IMR-90 (cell line): Measurements from ENCODE around the gene RAPGEF1. TPM values are rescaled to one million over a fixed set of nuclear protein-coding genes. Genes with fewer than 3 reads are reported as not detected.
A peak's percentile ranks its signal among the peaks of the same experiment; 100 is the strongest.

Experiments used
- ATAC-seq: fragments of 200-7000 bp; cut with Tn5 transposase; 2 replicates; pipeline ENCODE4 v1.9.1; 2020; ENCODE audit warnings: low read depth, mild to moderate bottlenecking, moderate library complexity
- BruUV-seq: library from RNA; stranded (reverse); fragments of 400-500 nt; replicated peaks from 2 replicates; lab custom pipeline; 2021; lab: Mats Ljungman, UMichigan
- CTCF ChIA-PET: fragments of 300-600 bp; formaldehyde crosslinking; extraction: SDS; loops from one replicate; lab custom pipeline; 2021; ENCODE audit warnings: antibody characterized with exemption; lab: Yijun Ruan, JAX
- POLR2A ChIA-PET: fragments of 300-600 bp; sonication (Branson Sonifier 250); formaldehyde crosslinking; loops from one replicate; lab custom pipeline; 2022; ENCODE audit warnings: antibody characterized with exemption; ENCODE audit not compliant: unreplicated experiment; lab: Charles Lee
- DNase-seq: peaks from one replicate; pipeline ENCODE4 v3.0.0; 2013
- H2AFZ ChIP-seq: replicated peaks from 2 replicates; pipeline ENCODE3; 2013; ENCODE audit warnings: low read length, mild to moderate bottlenecking; ENCODE audit not compliant: poor library complexity
- H2AK5ac ChIP-seq: 2 replicates; pipeline ENCODE4 v1.6.1; 2013; ENCODE audit warnings: low read depth, low read length, inconsistent platforms
- H2AK9ac ChIP-seq: replicated peaks from 2 replicates; pipeline ENCODE3; 2013; ENCODE audit warnings: mild to moderate bottlenecking, low read depth, low read length, moderate library complexity; ENCODE audit not compliant: poor library complexity
- H2BK120ac ChIP-seq: 2 replicates; pipeline ENCODE4 v1.6.1; 2013; ENCODE audit warnings: low read depth, low read length, inconsistent platforms
- H2BK15ac ChIP-seq: 3 replicates; pipeline ENCODE4 v1.6.1; 2013; ENCODE audit warnings: low read depth, low read length, inconsistent platforms
- H2BK20ac ChIP-seq: 2 replicates; pipeline ENCODE4 v1.6.1; 2013; ENCODE audit warnings: low read depth, mild to moderate bottlenecking, inconsistent platforms, low read length, moderate library complexity
- H2BK5ac ChIP-seq: 2 replicates; pipeline ENCODE4 v1.6.1; 2013; ENCODE audit warnings: mild to moderate bottlenecking, low read depth, low read length, inconsistent platforms; ENCODE audit not compliant: poor library complexity, severe bottlenecking
- H3K14ac ChIP-seq: replicated peaks from 2 replicates; pipeline ENCODE4 v1.6.1; 2013; ENCODE audit warnings: low read depth, low read length, inconsistent platforms
- H3K18ac ChIP-seq: 2 replicates; pipeline ENCODE4 v1.6.1; 2013; ENCODE audit warnings: low read depth, low read length, control low read depth
- H3K23ac ChIP-seq: 2 replicates; pipeline ENCODE4 v1.6.1; 2013; ENCODE audit warnings: low read depth, low read length, inconsistent platforms
- H3K27ac ChIP-seq: 2 replicates; pipeline ENCODE4 v1.5.1; 2013; ENCODE audit warnings: mild to moderate bottlenecking, control low read depth, low read length; ENCODE audit not compliant: insufficient read depth
- H3K27me3 ChIP-seq: 2 replicates; pipeline ENCODE4 v1.6.1; 2013; ENCODE audit warnings: low read length; ENCODE audit not compliant: control insufficient read depth, insufficient read depth
- H3K36me3 ChIP-seq: 2 replicates; pipeline ENCODE4 v1.6.1; 2013; ENCODE audit warnings: low read length, mixed read lengths; ENCODE audit not compliant: control insufficient read depth, insufficient read depth
- H3K4ac ChIP-seq: 2 replicates; pipeline ENCODE4 v1.6.1; 2013; ENCODE audit warnings: low read depth, low read length, inconsistent platforms
- H3K4me1 ChIP-seq: 2 replicates; pipeline ENCODE4 v1.6.1; 2013; ENCODE audit warnings: low read length, mixed read lengths; ENCODE audit not compliant: control insufficient read depth, insufficient read depth
- H3K4me2 ChIP-seq: 2 replicates; pipeline ENCODE4 v1.6.1; 2013; ENCODE audit warnings: low read depth, mild to moderate bottlenecking, control low read depth, low read length, moderate library complexity
- H3K4me3 ChIP-seq: 2 replicates; pipeline ENCODE4 v1.5.1; 2013; ENCODE audit warnings: low read depth, mild to moderate bottlenecking, control low read depth, low read length, moderate library complexity; ENCODE audit not compliant: insufficient read depth
- H3K56ac ChIP-seq: 2 replicates; pipeline ENCODE4 v1.6.1; 2013; ENCODE audit warnings: low read length, inconsistent platforms; ENCODE audit not compliant: insufficient read depth; ENCODE audit errors: extremely low read depth
- H3K79me1 ChIP-seq, 2 experiments: 2 replicates each; pipeline ENCODE4 v1.6.1; 2013; ENCODE audit warnings: low read length in 2 of 2, inconsistent platforms in 1 of 2, low read depth in 1 of 2
- H3K9ac ChIP-seq: 2 replicates; pipeline ENCODE4 v1.6.1; 2013; ENCODE audit warnings: low read depth, low read length, control low read depth
- H3K9me1 ChIP-seq: 2 replicates; pipeline ENCODE4 v1.6.1; 2013; ENCODE audit warnings: low read length, inconsistent platforms; ENCODE audit not compliant: insufficient read depth
- H3K9me3 ChIP-seq: 2 replicates; pipeline ENCODE4 v1.6.1; 2013; ENCODE audit warnings: low read length; ENCODE audit not compliant: control insufficient read depth, insufficient read depth
- H4K20me1 ChIP-seq: 2 replicates; pipeline ENCODE4 v1.6.1; 2013; ENCODE audit warnings: low read length, inconsistent platforms; ENCODE audit not compliant: insufficient read depth
- H4K5ac ChIP-seq: 2 replicates; pipeline ENCODE4 v1.6.1; 2013; ENCODE audit warnings: mild to moderate bottlenecking, low read depth, low read length, control low read depth
- H4K8ac ChIP-seq, 2 experiments: 2 replicates each; pipeline ENCODE4 v1.6.1; 2013; ENCODE audit warnings: low read depth in 2 of 2, low read length in 2 of 2, control low read depth in 1 of 2, inconsistent platforms in 1 of 2
- H4K91ac ChIP-seq: 2 replicates; pipeline ENCODE4 v1.6.1; 2013; ENCODE audit warnings: low read depth, low read length, inconsistent platforms; ENCODE audit not compliant: insufficient read depth
- BHLHE40 ChIP-seq: fragments of 150-350 bp; IDR thresholded peaks from 2 replicates; pipeline ENCODE4 v1.6.1; 2016; ENCODE audit warnings: mild to moderate bottlenecking, low read depth, low read length
- CEBPB ChIP-seq: IDR thresholded peaks from 2 replicates; pipeline ENCODE4 v1.6.1; 2012; ENCODE audit warnings: low read depth, low read length, improper control_type of control experiment
- ELK1 ChIP-seq: fragments of 150-350 bp; IDR thresholded peaks from 2 replicates; pipeline ENCODE4 v1.6.1; 2016; ENCODE audit warnings: low read depth, mild to moderate bottlenecking, low read length, moderate library complexity, borderline replicate concordance
- FOS ChIP-seq: fragments of 150-350 bp; IDR thresholded peaks from 2 replicates; pipeline ENCODE4 v1.6.1; 2016; ENCODE audit warnings: low read depth, low read length
- MAFK ChIP-seq: IDR thresholded peaks from 2 replicates; pipeline ENCODE4 v1.6.1; 2012; ENCODE audit warnings: low read depth, low read length, improper control_type of control experiment
- MAZ ChIP-seq: IDR thresholded peaks from 2 replicates; pipeline ENCODE4 v1.6.1; 2012; ENCODE audit warnings: low read depth, mild to moderate bottlenecking, low read length, improper control_type of control experiment, moderate library complexity, borderline replicate concordance
- MXI1 ChIP-seq: IDR thresholded peaks from 2 replicates; pipeline ENCODE4 v1.6.1; 2012; ENCODE audit warnings: low read depth, mild to moderate bottlenecking, low read length, moderate library complexity, borderline replicate concordance
- POLR2A ChIP-seq: IDR thresholded peaks from 2 replicates; pipeline ENCODE4 v1.6.1; 2012; ENCODE audit warnings: mild to moderate bottlenecking, low read depth, low read length
- RAD21 ChIP-seq: IDR thresholded peaks from 2 replicates; pipeline ENCODE4 v1.6.1; 2012; ENCODE audit warnings: low read length, improper control_type of control experiment
- RCOR1 ChIP-seq: IDR thresholded peaks from 2 replicates; pipeline ENCODE4 v1.6.1; 2012; ENCODE audit warnings: mild to moderate bottlenecking, low read length, improper control_type of control experiment; ENCODE audit not compliant: insufficient replicate concordance
- USF2 ChIP-seq: fragments of 150-350 bp; IDR thresholded peaks from 2 replicates; pipeline ENCODE4 v1.6.1; 2017; ENCODE audit warnings: mild to moderate bottlenecking, antibody characterized with exemption, low read length, low read depth
- WGBS, 2 experiments: methylation state at CpG; one replicate each; pipeline versions ENCODE4 v1.1.5 to v1.1.7; 2013; ENCODE audit warnings: missing lambda C conversion rate in 2 of 2; ENCODE audit not compliant: insufficient read length in 1 of 2; ENCODE audit errors: extremely low coverage in 2 of 2; 5-methylcytosine and 5-hydroxymethylcytosine counted together
- dilution Hi-C: fragments of 300-500 bp; cut with HindIII; formaldehyde crosslinking; loops from one replicate; pipeline ENCODE4 v1.14.3; 2018; ENCODE audit warnings: low sequenced_read_pairs; ENCODE audit not compliant: unreplicated experiment
- in situ Hi-C: fragments of 300-500 bp; cut with MboI; formaldehyde crosslinking; loops from 3 replicates; pipeline ENCODE4 v1.14.3; 2019; ENCODE audit warnings: low sequenced_read_pairs, inconsistent platforms, mixed read lengths
- intact Hi-C: fragments of 100-400 bp; cut with micrococcal nuclease; formaldehyde crosslinking; loops from 2 replicates; pipeline ENCODE4 v1.10.0; 2022
- polyA plus RNA-seq, 3 experiments: library from polyadenylated mRNA; depleted of rRNA; stranded (reverse); fragments of >200 nt; gene quantifications; 2 replicates each; pipeline ENCODE4 v1.2.3, GENCODE V29; 2012; ENCODE audit warnings: low replicate concordance in 1 of 3
- total RNA-seq: library from RNA; depleted of rRNA; stranded (reverse); fragments of >200 nt; gene quantifications from 2 replicates; pipeline ENCODE4 v1.2.3, GENCODE V29; 2012

Gene RAPGEF1
- total and polyA plus RNA-seq, 2 of the 4 experiments (the other 2 are of a cell fraction), result 13.1 to 22.3 TPM

- no peak overlapping the region for H3K14ac ChIP-seq
- ATAC-seq, result no peak
- no peak overlapping the region for H2BK15ac ChIP-seq
- H3K4me3 ChIP-seq, result no peak overlapping the region
- no peak overlapping the region for H3K27ac ChIP-seq
- no peak overlapping the region for H2AK9ac ChIP-seq
- in situ Hi-C loops (no loop called here), dilution Hi-C loops (no loop called here), intact Hi-C loops (loop anchor here (2.0 kb wide), 1 partner anchor 14 kb away; no protein-coding TSS in a partner anchor)
- no peak overlapping the region for H4K91ac ChIP-seq
- no peak overlapping the region for H4K5ac ChIP-seq
- no peak overlapping the region for H2BK120ac ChIP-seq
- no peak overlapping the region for H3K4ac ChIP-seq
- no TSS peak for BruUV-seq
- no peak overlapping the region for H3K23ac ChIP-seq
- peaks cover 28% of the 10 kb centered on the region for H3K4me1 ChIP-seq
- H2AK5ac ChIP-seq, result no peak overlapping the region
- H3K79me1 ChIP-seq, result peaks cover 22 to 77% of the 10 kb centered on the region in 2 experiments
- WGBS, 2 experiments, result no CpG with 5 or more reads among the region's 4 CpGs
- H3K9ac ChIP-seq, result no peak overlapping the region
- H3K18ac ChIP-seq, result no peak overlapping the region
- DNase-seq, result no peak
- H2AFZ ChIP-seq, result no peak overlapping the region
- no peaks in the 10 kb centered on the region for H3K9me3 ChIP-seq
- peaks cover 75% of the 10 kb centered on the region for H4K20me1 ChIP-seq
- peaks cover 27% of the 10 kb centered on the region for H3K9me1 ChIP-seq
- H3K56ac ChIP-seq, result no peak overlapping the region
- TF ChIP-seq CEBPB (no peak), USF2 (no peak), FOS (no peak), BHLHE40 (no peak), RCOR1 (no peak), MAZ (no peak), MAFK (no peak), POLR2A (no peak), MXI1 (no peak), ELK1 (no peak), RAD21 (no peak)
- H2BK5ac ChIP-seq, result no peak overlapping the region
- no peaks in the 10 kb centered on the region for H3K27me3 ChIP-seq
- no peak overlapping the region for H4K8ac ChIP-seq
- ChIA-PET CTCF (interaction anchor here (0.7 kb wide), 1 partner anchor 65 kb away, joined by 3 read pairs; no protein-coding TSS in a partner anchor), POLR2A (no interaction called here)
- H2BK20ac ChIP-seq, result no peak overlapping the region
- H3K36me3 ChIP-seq, result no peaks in the 10 kb centered on the region
- 0 out of 2 replicates have a peak overlapping the region, but pooled peaks have one; percentile 32 for H3K4me2 ChIP-seq
Observed at GRCh38 chr9:131728546-131728910, 11.3 kb downstream of the RAPGEF1 start.
